DND-41 (cell line): ENCODE results near the gene KCMF1.

ENCODE experiments used
- ATAC-seq: fragments of 200-7000 bp; cut with Tn5 transposase; 3 replicates; pipeline ENCODE4 v1.9.1; 2021; ENCODE audit warnings: low read depth; ENCODE audit not compliant: insufficient read depth
- DNase-seq: peaks from one replicate; pipeline ENCODE4 v3.0.0-alpha.2; 2020
- H2AFZ ChIP-seq: 2 replicates; pipeline ENCODE4 v1.6.0; 2012; ENCODE audit warnings: low read depth, low read length
- H3K27ac ChIP-seq: 2 replicates; pipeline ENCODE4 v1.5.1; 2012; ENCODE audit warnings: low read length, inconsistent platforms
- H3K27me3 ChIP-seq: fragments of 200-600 bp; sonication (generic); 2 replicates; pipeline ENCODE4 v1.6.0; 2012; ENCODE audit warnings: low read length, mild to moderate bottlenecking, inconsistent platforms; ENCODE audit not compliant: insufficient read depth, poor library complexity
- H3K36me3 ChIP-seq: 2 replicates; pipeline ENCODE4 v1.5.1; 2012; ENCODE audit warnings: low read length, inconsistent platforms; ENCODE audit not compliant: insufficient read depth
- H3K4me1 ChIP-seq: 2 replicates; pipeline ENCODE4 v1.5.1; 2012; ENCODE audit warnings: mild to moderate bottlenecking, low read length; ENCODE audit not compliant: insufficient read depth
- H3K4me2 ChIP-seq: 2 replicates; pipeline ENCODE4 v1.6.0; 2012; ENCODE audit warnings: mild to moderate bottlenecking, moderate library complexity, low read length, inconsistent platforms; ENCODE audit not compliant: insufficient read depth
- H3K4me3 ChIP-seq, 2 experiments: fragments of 200-600 bp in 1 of 2; shearing (Covaris generic) in 1 of 2; 2 replicates each; pipeline ENCODE4 v1.5.1; 2012 to 2016; ENCODE audit warnings: inconsistent platforms in 2 of 2, low read length in 2 of 2, mild to moderate bottlenecking in 2 of 2, low read depth in 1 of 2, moderate library complexity in 1 of 2
- H3K79me2 ChIP-seq: 2 replicates; pipeline ENCODE4 v1.6.0; 2012; ENCODE audit warnings: low read length, inconsistent platforms; ENCODE audit not compliant: insufficient read depth
- H3K9ac ChIP-seq: 2 replicates; pipeline ENCODE4 v1.6.0; 2012; ENCODE audit warnings: low read depth, mild to moderate bottlenecking, inconsistent platforms, low read length, moderate library complexity
- H3K9me3 ChIP-seq: 2 replicates; pipeline ENCODE4 v1.5.1; 2012; ENCODE audit warnings: low read length, moderate library complexity, mild to moderate bottlenecking, inconsistent platforms; ENCODE audit not compliant: insufficient read depth, severe bottlenecking
- H4K20me1 ChIP-seq: 2 replicates; pipeline ENCODE4 v1.6.0; 2012; ENCODE audit warnings: low read length; ENCODE audit not compliant: insufficient read depth
- CTCF ChIP-seq: IDR thresholded peaks from 2 replicates; pipeline ENCODE4 v1.5.1; 2012; ENCODE audit warnings: borderline replicate concordance, low read length, moderate library complexity, mild to moderate bottlenecking; ENCODE audit not compliant: poor library complexity, severe bottlenecking; ENCODE audit errors: extremely low read depth
- EZH2 ChIP-seq: IDR thresholded peaks from 3 replicates; pipeline ENCODE4 v1.6.1; 2012; ENCODE audit warnings: borderline replicate concordance, low read depth, mild to moderate bottlenecking, moderate library complexity, low read length, inconsistent platforms; ENCODE audit not compliant: severe bottlenecking

KCMF1 gene

DNA sequence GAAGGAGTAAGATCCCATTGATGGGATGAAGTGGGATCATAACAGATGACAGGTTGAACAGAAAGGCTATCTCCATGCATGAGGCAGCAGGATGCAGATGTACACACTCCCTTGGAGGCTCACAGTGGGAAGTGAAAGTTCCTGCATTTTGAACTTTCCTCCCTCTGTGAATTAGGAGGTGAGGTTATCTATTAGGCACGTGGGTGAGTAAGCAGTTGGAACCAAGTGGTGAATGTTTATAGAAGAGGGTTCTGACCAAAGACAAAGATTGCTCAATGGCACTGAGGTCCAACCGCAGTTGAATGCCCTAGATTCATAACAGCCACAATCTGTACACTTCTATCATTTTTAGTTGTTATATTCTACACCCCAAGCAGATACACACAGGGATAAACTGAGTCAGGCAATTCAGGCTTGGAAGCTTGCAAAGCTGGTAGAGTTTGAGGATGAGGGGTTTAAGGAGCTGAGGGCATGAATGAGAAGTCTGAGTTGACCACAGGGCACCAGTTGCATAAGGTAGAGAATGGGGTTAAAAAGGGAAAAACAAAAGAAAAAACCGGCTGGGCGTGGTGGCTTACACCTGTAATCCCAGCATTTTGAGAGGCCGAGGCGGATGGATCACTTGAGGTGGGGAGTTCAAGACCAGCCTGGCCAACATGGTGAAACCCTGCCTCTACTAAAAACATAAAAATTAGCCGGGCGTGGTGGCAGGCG lies 7.1 kb upstream of the KCMF1 start:
- Histone ChIP-seq H3K9me3 (no peaks in the 10 kb centered on the region), H2AFZ (no peak overlapping the region), H3K79me2 (peaks cover 22% of the 10 kb centered on the region), H3K4me2 (no peak overlapping the region), H3K27ac (no peak overlapping the region), H4K20me1 (no peaks in the 10 kb centered on the region; the same call in 1 of the 2 replicates), H3K4me1 (peaks cover 11% of the 10 kb centered on the region), H3K4me3 (no peak overlapping the region), H3K9ac (no peak overlapping the region), H3K27me3 (no peaks in the 10 kb centered on the region), H3K36me3 (peaks cover 27% of the 10 kb centered on the region)
- ATAC-seq (no peak), DNase-seq (no peak)
- TF ChIP-seq CTCF = no peak
- no peak for TF ChIP-seq EZH2

DNA sequence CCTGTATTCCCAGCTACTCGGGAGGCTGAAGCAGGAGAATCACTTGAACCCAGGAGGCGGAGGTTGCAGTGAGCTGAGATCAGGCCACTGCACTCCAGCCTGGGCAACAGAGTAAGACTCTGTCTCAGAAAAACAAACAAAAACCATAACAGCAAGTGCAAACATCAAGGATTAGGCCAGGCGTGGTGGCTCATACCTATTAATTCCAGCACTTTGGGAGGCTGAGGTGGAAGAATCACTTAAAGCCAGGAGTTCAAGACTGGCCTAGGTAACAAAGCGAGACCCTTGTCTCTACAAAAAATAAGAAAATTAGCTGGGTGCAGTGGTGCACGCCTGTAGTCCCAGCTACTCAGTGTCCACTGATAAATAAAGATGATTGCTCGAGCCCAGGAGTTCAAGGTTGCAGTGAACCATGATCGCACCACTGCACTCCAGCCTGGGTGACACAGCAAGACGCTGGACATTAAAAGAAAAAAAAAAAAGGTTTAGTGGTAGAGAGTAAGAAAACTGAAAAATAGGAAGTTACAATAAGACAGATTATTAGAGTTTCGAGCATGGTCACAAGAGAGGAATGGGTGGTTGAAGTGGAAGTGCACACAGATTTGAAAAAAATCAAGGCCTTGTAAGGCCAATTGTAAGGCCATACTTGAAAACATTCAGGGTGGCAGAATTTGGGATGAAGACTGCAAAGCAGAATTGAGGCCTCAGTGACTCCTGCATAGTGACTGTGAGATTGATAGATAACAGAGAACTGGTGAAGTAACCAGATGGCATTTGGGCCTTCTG lies 6.4 kb upstream of the KCMF1 start:
- H3K27me3 ChIP-seq = no peaks in the 10 kb centered on the region
- DNase-seq (no peak), ATAC-seq (no peak)
- H3K9me3 ChIP-seq = no peaks in the 10 kb centered on the region
- H3K79me2 ChIP-seq = peaks cover 30% of the 10 kb centered on the region
- H4K20me1 ChIP-seq = no peaks in the 10 kb centered on the region; the same call in 1 of the 2 replicates
- no peak overlapping the region for H3K9ac ChIP-seq
- no peak overlapping the region for H3K4me2 ChIP-seq
- no peak overlapping the region for H3K4me3 ChIP-seq
- peaks cover 27% of the 10 kb centered on the region for H3K36me3 ChIP-seq
- no peak overlapping the region for H3K27ac ChIP-seq
- H3K4me1 ChIP-seq = peaks cover 18% of the 10 kb centered on the region
- TF ChIP-seq EZH2 (no peak), CTCF (no peak)
- no peak overlapping the region for H2AFZ ChIP-seq

- Histone ChIP-seq H3K9ac (no peak overlapping the region), H3K4me1 (peaks cover 22% of the 10 kb centered on the region), H3K27ac (no peak overlapping the region), H3K36me3 (peaks cover 27% of the 10 kb centered on the region), H3K79me2 (peaks cover 35% of the 10 kb centered on the region), H4K20me1 (no peaks in the 10 kb centered on the region; the same call in 1 of the 2 replicates), H2AFZ (no peak overlapping the region), H3K4me3 (no peak overlapping the region), H3K9me3 (no peaks in the 10 kb centered on the region), H3K4me2 (no peak overlapping the region), H3K27me3 (no peaks in the 10 kb centered on the region)
- DNase-seq (no peak), ATAC-seq (no peak)
- no peak for TF ChIP-seq EZH2
- TF ChIP-seq CTCF = no peak
Observed at GRCh38 chr2:84965192-84965516, 5.8 kb upstream of the KCMF1 start.
